Activated CD8-positive, alpha-beta memory T cell treated with anti-CD3 and anti-CD28 coated beads for 48 hours (primary cell): ENCODE results near the gene ATP13A5.

ENCODE experiments used
- DNase-seq, 3 experiments: peaks; one replicate each; pipeline ENCODE4 v3.0.0-alpha.2; 2020; ENCODE audit warnings: low read depth in 2 of 3, low spot score in 2 of 3

Gene ATP13A5

DNA sequence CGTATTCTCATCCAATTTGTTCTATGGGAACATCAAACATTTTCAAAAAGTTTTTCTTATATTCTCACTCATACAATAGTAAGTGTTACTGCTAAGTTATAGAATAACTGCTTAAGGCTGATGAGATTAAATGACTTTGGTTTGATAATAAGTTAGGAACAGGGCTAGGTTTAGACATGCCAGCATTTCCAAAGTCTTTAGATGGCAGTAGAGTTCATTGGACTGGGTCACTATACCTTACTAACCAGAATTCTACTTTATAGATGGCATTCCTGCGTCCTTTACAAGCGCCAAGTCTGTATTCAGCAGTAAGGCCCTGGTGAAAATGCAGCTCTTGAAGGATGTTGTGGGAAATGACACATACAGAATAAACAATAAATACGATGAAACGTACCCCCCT, 115.8 kb downstream of the ATP13A5 start:
- DNase-seq, result no peak

DNA sequence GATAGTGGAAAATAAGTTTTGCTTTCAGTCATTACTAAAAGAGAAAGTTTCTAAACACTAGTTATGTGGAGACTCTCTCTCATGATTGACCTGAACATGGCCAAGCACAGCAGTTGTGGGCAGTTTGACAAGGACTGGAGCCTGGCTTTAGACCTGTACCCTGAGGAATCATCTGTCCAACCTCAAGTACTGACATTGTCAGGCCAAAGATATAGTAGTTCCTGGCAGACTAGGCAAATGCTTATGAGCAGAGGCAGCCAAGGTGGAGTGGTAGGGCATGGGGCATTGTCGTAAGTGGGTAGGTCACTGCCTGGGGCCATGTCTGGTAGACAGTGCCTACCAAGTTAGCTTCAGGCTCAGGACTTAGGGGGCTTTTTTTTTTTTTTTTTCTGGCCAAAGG, 116.6 kb downstream of the ATP13A5 start:
- no peak for DNase-seq

DNA sequence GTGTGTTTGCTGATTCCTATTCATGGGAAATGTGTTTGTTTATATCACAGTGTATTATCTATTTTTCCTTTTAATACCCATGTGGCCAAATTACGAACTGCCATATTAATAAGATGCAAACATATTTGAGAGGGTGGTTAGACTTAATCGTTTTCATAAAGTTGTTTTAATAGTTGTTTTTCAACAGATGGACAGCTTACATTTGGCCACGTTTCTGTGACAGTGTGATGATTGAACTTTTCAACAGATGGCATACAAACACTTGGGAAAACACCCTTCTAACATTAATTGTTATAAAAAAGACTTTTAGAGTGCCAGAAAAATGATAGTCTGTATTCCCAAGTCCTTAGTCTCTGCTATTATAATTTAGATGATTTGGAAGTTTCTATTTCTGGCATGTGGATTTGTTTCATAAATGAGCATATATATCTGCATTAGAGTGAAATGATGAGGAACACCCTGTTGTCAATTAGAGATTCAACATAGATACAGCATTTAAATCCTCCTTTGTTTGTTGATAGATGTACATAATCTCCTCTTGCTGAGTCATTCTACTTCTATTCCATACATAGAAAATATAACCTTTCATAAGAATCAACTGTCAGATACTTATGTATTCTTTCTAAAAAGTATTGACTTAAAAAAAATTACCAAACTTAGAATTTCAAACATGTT, 124.4 kb downstream of the ATP13A5 start:
- DNase-seq, result no peak

DNA sequence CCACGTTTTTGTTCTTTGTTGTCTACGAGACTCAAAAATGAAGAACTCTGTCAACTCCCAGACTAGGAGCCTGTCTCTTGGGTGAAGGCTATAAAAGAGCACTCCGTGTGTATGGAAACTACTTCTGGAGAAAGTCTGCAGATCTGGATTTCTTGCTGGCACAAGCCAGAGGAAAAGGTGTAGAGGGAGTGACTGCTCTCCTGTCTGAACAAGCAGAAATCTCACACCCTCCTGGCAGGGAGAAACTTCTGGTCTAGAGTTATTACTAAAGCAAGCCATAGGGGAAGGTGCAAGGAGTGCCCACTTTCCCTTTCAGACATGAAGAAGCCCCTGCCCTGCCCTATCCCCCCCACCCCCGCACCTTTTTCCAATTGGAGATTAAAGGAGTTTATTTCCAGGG, 128.1 kb downstream of the ATP13A5 start:
- DNase-seq, result no peak

DNA sequence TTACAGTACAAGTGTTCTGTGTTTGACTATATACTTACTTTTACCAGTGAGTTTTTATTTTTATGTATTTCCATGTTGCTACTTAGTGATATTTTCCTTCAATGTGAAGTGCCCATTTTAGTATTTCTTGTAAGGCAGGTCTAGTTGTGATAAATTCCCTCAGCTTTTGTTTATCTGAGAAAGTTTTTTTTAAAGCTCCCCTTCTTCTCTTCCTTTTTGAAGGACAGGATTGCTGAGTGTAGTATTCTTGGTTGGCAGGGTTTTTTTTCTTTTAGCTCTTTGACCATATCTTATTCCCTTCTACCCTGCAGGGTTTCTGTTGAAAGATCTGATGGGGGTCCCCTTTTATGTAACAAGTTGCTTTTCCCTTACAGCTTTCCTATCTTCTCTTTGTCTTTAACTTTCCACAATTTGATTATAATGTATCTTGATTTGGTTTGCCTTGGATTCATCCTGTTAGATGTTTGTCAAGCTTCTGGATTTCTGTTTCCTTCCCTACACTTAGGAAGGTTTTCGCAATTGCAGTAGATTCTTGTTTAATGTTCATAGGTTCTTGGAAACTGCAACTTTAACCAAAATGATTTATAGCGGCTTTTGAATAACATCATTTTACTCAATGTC, 129.6 kb downstream of the ATP13A5 start:
- no peak for DNase-seq

DNA sequence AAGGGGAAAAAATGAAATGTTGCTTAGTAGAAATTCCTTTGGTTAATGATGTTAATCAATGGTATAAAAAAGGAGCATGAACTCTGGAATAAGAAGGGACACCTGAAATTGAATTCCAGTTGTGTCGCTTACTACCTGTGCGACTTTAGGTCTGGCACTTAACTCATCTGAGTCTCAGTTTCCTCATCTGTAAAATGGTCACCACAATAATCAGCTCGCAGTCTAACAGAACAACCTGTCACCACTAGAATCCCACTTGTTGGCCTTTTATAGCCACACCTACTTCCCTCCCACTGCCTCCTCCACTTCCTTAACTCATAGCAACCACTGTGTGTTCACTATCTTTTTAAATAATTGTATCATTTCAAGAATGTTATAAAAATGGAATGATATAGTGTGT, 135.0 kb downstream of the ATP13A5 start:
- no peak for DNase-seq

DNA sequence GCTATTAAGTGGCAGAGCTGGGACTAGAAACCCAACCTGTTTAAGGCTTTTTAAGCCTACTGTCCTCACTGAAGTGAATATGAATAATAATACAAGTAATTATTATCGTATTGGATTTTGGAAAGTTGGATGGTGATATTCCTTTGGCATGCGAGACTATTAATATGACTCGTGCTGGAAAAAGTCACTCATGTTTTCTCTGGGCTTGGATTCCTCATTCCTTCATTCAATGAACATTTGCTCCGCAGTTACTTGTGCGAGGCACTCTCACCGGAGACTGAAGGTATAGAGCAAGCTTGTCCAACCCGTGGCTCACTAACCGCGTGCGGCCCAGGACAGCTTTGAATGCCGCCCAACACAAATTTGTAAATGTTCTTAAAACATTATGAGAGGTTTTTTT, 136.8 kb downstream of the ATP13A5 start:
- DNase-seq, result no peak

DNA sequence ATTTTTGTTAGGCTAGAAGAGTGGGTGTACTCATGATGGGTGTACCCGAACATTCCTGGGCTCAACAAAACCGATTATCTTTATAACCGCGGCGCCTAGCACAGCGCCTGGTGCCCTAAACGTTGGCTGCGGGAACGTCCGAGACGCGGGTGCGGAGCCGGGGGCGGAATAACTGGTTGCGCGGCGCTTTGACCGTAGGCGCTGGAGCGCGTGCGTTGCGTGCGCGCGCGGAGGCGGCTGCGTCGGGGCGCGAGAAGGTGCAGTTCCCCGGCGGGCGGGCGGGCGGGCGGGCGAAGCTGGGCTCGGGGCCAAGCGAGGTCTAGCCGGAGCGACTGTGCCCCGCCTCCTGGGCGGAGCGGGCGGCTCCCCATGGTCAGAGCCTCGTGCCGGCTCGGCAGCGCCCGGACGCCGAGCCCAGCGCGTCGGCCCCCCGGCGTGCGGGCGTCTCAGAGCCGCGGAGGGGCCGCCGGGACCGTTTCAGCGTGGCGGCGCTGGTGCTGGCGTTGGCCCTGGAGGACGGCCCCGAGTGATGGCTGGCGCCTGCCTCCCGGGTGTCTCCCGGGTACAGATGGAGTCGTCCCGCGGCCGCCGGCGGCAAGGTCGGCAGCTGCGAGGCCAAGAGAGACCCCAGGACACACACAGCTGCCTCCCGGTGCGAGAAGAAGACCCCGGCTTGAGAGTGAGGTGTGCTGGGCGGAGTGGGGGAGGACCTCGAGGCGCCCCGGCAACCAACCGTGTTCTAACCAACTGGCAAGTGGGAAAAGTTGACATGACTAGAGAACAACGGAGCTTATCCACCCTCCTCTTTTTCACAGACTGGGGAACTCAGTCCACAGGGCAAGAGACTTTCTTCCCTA, 137.5 kb downstream of the ATP13A5 start, which contains the start of gene PLAAT1:
PLAAT1 (plus strand) TSS at position 373 of the 857 bp plus-strand sequence. CDS start 14,429 bp downstream, outside the sequence.
- no peak for DNase-seq

DNA sequence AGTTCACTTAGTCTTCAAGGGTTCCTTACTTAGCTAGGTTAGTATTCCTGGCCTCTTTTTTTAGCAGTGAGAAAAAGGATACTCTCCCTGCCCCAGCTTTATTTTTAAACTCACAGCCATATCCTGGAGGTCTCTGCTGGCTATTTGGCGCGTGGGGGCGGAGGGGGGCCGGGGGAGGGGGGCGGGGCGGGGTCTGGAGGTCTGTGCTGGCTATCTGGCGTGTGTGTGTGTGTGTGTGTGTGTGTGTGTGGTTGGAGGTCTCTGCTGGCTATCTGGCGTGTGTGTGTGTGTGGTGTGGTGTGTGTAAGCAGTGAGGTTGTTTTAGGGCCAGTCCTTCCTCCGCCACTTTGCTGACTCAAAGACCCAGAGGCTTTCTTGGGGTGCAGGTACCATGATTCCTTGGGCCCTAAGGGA, 138.1 kb downstream of the ATP13A5 start:
- DNase-seq, result no peak

DNA sequence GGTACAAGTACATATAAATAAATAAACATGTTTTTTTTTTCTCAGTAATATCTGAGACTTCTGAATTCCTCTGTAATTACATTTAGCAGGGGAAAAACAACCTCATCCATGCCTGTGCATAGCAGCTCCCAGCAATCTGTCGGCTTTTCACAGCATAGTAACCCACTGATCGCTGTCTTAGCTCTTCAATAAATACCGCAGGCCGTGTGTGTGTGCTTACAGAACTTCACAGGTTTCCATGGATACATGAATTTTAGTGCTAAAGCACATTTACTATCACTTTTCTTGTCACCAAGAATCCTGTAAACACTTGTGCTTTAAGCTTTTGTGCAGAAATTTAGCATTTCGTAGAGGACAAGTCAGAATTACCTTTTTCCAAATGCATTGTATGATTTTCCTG, 141.5 kb downstream of the ATP13A5 start:
- DNase-seq, result no peak

DNA sequence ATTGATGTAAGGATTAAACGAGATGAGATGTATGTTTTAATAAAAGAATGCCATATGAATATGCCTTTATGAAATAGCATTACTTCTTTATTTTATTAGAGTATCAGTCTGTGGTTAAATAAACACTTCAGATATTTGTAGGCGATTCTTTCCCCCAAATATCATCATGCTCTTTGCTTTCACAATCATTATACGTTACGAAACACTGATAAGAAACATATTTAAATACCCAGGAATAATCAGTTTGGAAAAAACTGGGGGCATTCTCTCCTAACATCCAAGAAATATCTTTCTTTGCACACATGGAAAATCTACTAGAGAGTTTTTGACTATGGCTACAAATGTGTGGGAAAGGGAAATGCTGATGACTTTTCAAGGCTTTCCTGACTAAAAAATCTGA, 142.0 kb downstream of the ATP13A5 start:
- no peak for DNase-seq

DNA sequence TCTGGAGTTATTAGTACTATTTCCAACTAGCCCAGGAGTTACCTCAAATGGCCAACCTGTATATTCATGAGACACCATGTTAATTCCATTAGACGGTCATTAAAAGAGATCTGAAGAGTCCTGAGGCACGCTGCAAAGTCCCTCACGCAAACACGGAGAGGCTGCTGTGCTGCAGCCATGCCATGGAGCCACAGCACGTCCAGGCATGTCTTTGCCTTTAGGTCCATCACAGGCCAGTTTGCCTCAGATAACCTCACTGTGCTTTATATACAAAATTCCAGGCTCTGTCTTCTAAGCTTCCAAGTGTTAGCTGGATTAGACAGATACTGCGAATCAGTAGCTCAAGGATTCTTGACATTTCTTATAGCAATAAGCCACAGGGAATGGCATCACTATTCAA, 147.4 kb downstream of the ATP13A5 start:
- DNase-seq, result no peak

DNA sequence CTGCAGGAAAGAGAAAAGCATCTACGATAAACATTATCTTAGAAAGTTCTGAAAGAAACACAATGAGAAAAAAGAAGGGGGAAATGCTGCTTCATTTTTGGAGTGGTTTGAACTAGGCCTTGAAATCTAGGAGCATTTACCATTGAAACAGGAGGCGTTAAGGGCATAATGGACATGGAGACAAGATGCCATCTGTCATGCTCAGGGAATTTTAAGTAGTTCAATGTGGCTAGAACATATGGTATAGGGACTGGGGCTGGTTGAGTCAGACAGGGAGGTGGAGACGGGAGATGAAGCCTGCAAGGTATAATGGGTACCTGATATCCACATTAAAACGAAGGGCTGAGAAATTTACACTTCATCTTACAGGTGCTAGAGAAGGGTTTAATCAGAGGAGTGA, 147.9 kb downstream of the ATP13A5 start:
- no peak for DNase-seq

DNA sequence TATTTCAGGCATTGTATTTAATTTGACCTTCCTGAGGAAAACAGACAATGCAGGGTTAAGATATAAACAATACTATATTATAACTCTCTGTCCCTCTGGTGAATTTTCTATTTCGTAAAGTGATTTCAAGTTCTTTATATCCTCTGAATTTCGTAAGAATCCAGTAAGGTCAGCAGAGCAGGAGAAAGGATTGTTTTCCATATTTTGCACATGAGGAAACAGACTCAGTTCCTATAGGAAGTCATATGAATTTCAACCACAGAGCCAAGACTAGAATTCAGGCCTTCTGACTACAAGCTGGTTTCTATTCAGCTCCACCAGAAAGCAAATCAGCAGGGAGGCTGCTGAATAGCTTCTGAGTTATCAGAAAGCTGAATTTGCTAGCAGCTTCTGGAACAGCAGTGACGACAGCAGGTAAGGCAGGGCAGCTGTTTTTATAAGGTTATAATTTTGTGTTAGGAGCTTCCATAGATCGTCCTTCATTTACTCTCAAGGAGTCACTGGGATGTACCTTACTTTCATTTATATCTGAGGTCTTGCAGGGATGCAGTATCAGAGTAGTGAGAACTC, 148.6 kb downstream of the ATP13A5 start:
- DNase-seq, result no peak

DNA sequence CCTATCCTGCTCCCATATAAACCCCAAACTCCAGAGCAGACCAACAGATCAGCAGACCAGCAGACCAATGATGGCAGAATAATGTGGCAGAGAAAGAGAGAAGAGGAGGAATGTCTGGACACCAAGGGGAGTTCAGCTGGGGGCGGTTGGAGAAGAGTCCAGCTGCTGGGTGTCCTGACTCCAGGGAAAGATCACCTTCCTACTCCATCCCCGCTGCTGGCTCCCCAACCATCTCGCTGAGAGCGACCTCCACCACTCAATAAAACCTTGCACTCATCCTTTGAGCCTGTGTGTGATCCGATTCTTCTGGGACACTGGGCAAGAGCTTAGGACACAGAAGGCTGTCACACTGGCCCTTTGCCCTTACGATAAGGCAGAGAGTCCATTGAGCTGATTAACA, 150.3 kb downstream of the ATP13A5 start:
- no peak for DNase-seq

DNA sequence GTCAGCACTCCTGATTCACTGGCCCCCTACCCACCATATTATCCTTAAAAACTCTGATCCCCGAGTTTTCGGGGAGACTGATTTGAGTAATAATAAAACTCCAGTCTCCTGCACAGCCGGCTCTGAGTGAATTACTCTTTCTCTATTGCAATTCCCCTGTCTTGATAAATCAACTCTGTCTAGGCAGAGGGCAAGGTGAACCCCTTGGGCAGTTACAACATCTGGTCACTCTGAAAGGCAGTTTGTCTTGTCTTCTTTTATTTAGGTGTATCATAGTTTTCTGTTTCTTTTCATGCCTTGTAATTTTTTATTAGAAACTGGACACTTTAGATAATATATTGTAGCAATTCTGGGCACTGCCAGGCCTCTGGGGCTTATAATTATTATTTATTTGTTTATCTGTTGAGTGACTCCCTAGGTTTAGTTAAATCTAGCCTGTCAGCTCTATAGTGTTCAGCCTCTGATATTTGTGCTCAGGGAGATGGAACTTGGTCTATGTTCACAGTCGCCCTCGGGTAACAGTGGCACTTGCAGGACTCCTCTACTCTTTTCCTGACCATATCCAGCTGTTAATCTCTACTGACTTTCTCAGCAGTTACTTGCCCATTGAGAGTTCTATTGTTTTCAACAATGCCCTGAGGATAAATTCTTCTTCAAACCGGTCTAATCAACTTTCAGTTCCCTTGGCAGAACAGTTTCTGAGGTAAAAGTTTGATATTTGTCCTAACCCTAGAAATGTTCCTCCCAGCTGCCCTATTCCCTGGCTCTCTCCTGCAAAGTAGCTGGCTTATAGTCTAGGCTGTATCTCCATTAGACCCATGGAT, 153.0 kb downstream of the ATP13A5 start:
- no peak for DNase-seq
